NCI-H2029 (cell line): ENCODE results near the gene NUDT9.
"Not testable (repeated sequence)": the region's sequence is repeated elsewhere in the genome, so short reads cannot be mapped to it uniquely, and the experiment has no call there.

Experiments
- DNase-seq: peaks from one replicate; lab custom pipeline; 2025; lab: John Stamatoyannopoulos, UW

NUDT9 gene

GRCh38 chr4:87422104-87423052 is at the start of gene NUDT9:
TSS of gene NUDT9 (plus strand) at chr4:87422573. CDS start at chr4:87422906, 333 bp downstream.
- peak; percentile 86 for DNase-seq

DNA sequence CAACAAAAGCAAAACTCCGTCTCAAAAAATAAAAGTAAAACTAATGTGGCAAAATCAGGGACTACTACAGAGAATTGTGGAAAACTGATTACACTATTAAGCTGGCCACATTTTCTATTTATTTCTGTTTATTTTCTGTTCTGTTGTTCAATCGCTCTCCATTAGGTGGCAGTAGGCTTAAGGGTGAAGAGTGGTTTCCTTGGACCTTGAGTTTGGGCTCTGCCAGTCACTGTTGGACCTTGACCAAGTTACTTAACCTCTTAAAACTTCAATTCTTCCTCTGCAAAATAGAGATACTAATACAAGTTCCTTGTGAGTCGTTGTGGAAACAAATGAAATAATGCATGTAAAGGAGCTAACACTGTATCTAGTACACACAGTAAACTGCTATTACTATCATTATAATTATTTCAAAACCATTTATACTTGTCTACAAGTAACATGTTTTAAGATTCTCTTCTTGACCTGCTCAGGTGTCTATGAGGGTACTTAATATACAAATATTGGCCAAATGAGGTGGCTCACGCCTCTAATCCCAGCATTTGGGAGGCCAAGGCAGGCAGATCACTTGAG is 46.6 kb upstream of the NUDT9 start:
- peak; percentile 3 for DNase-seq

- DNase-seq, result no peak
Measured at GRCh38 chr4:87377816-87378215, 44.6 kb upstream of the NUDT9 start.

- DNase-seq, result no peak
Measured at GRCh38 chr4:87382116-87382515, 40.3 kb upstream of the NUDT9 start.

GRCh38 chr4:87382931-87383330 is 39.4 kb upstream of the NUDT9 start:
- DNase-seq, result no peak

DNA sequence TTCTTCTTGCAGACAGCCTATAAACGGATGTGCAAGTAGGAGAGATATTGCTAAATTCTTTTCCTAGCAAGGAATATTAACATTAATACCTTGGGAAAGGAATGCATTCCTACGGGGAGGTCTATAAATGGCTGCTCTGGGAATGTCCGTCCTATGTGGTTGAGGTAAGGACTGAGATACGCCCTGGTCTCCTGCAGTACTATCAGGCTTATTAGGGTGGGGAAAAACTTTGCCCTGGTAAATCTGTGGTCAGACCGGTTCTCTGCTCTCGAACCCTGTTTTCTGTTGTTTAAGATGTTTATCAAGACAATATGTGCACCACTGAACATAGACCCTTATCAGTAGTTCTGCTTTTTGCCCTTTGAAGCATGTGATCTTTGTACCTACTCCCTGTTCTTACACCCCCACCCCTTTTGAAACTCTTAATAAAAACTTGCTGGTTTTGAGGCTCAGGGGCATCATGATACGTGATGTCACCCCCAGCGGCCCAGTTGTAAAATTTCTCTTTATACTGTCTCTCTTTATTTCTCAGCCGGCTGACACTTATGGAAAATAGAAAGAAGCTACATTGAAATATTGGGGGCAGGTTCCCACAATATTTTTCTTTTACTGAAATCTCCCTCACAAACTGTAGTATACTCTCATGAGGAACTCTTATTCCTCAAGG is 37.8 kb upstream of the NUDT9 start:
- DNase-seq, result not testable (repeated sequence)

GRCh38 chr4:87387237-87387636 is 35.1 kb upstream of the NUDT9 start:
- no peak for DNase-seq

DNA sequence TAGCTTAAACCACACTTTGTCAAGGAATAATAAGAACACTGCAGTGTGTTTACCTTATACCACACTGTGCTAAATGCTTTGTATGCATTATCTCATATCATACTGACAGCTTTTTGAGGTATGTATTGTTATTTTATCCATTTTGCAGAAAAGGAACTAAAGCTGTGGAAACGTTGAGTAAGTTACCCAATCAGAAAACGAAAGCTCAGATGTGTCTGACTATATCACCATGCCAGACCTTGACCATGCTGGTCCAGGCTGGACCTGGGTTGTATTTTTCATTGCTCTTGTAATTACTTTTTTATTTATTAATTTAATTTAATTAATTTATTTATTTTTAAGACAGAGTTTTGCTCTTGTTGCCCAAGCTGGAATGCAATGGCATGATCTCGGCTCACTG is 33.5 kb upstream of the NUDT9 start:
- no peak for DNase-seq

DNA sequence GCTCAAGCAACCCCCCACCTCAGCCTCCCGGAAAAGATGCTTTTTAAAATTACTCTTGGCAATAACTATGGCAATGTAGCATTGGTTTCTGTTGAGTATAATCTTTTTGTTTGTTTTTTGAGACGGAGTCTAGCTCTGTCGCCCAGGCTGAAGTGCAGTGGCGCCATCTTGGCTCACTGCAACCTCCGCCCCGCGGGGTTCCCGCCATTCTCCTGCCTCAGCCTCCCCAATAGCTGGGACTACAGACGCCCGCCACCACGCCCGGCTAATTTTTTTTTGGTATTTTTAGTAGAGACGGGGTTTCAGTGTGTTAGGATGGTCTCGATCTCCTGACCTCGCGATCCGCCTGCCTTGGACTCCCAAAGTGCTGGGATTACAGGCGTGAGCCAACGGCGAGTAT is 32.3 kb upstream of the NUDT9 start:
- DNase-seq, result not testable (repeated sequence)

GRCh38 chr4:87390551-87390890 is 31.9 kb upstream of the NUDT9 start:
- no peak for DNase-seq

GRCh38 chr4:87390891-87391575 is 31.3 kb upstream of the NUDT9 start, which contains the start of gene HSD17B11:
TSS of gene HSD17B11 (minus strand) at chr4:87391188. CDS start at chr4:87391070, 118 bp downstream.
- DNase-seq, result peak; percentile 70

DNA sequence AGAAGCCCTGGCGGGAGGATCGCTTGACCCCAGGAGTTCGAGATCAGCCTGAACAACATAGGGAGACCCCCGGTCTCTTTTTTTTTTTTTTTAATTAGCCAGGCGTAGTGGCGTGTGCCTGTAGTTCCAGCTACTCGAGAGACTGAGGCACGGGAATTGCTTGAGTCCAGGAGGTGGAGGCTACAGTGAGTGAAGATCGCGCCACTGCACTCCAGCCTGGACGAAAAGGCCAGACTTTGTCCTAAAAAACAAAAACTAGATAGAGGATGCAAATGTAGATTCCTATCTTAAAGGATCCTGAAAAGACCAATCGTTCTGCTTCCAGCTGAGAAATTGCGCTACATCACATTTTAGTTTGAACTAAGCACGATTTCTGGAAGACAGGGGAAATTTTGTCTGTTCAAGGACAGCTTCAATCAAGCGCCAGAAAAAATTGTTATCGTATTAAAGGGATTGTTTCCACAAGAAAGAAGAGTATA is 30.8 kb upstream of the NUDT9 start:
- DNase-seq, result no peak

DNA sequence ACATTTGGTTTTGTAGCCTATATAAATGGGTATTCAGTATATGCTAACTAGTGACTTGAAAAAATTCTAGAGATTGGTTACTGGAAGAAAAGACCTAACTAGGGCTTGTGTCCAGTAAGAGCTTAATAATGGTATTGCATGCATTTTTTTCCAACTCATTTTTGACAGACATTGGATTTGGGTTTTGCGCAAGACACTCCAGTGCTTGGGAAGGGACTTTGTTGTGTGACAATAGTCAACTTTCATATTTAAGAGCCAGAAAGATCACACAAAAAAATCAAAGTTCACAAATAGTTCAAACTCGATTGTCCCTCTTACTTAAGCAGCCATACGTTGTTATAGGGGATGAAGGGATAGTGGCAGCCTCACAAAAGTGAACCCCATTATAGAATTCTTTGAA is 30.2 kb upstream of the NUDT9 start:
- DNase-seq, result no peak

- DNase-seq, result not testable (repeated sequence)
Measured at GRCh38 chr4:87395073-87395472, 27.3 kb upstream of the NUDT9 start.

- DNase-seq, result not testable (repeated sequence)
Measured at GRCh38 chr4:87395851-87396250, 26.5 kb upstream of the NUDT9 start.

- DNase-seq, result no peak
Measured at GRCh38 chr4:87399148-87399547, 23.2 kb upstream of the NUDT9 start.

- DNase-seq, result no peak
Measured at GRCh38 chr4:87399954-87400353, 22.4 kb upstream of the NUDT9 start.

DNA sequence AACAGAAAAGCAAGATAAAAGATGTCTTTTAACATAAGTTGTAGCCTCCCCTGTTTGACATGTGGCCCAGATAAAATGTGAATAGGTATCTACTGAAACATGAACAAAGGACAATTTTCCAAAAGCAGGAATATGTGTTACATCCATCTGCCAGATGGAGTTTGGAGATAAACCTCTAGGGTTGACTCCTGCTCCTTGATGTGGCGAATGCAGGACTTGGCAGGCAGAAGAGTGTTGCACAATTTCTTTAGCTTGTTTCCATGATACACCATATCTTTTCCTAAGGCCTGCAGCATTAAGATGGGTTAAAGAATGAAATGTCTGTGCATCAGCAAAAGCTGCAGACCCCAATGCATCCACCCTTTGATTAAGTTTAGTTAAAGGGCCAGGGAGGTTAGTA is 18.6 kb upstream of the NUDT9 start:
- DNase-seq, result not testable (repeated sequence)

- DNase-seq, result no peak
Measured at GRCh38 chr4:87405211-87405820, 17.1 kb upstream of the NUDT9 start.

DNA sequence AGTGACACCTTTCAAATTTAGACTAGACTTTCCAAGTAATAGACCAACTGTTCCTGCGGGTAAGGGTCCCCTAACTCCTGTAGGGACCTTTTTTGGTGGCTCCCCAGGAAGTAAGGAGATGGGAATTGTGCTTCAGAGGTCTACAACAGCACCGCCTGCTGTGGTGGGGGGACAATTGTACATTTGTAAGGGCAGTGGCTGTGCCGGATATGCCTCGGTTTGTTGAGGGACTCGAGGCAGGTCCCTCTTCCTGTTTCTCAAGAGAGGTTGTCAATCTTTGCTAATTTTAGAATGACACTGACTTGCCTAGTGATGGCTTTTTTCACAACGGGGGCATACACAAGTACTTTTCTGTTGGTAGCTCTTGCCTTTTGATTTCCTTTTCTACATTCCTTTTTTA is 15.9 kb upstream of the NUDT9 start:
- DNase-seq, result no peak

DNA sequence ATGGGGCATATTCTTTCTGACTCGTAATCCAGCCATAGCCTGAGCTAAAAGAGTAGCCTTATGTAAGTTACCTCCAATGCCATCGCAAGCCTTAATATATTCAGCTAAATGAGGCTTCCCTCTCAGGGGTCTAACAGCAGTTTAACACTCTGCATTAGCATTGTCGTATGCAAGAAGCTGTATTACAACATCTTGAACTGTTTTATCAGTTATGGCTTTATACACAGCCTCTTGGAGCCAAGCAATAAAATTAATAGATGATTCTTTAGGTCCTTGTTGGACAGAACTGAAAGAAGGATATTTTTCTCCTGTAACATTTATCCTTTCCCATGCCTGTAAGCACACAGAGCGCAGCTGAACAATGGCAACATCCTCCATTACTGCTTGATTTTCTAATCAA is 15.5 kb upstream of the NUDT9 start:
- not testable (repeated sequence) for DNase-seq
